Activated naive CD8-positive, alpha-beta T cell treated with anti-CD3 and anti-CD28 coated beads, Interleukin-2, amount 50 U/mL, for 24 hours (primary cell): ENCODE results near the gene ZNF341.
"Not testable (repeated sequence)": the region's sequence is repeated elsewhere in the genome, so short reads cannot be mapped to it uniquely, and the experiment has no call there.

Experiments
- ATAC-seq: fragments of 150-1000 bp; cut with Tn5 transposase; one replicate; pipeline ENCODE4 v1.10.0; 2021
- DNase-seq: peaks from one replicate; pipeline ENCODE4 v3.0.0; 2021
- H3K27ac Mint-ChIP-seq: one replicate; pipeline ENCODE4 v1.8.0; 2021; ENCODE audit warnings: mild to moderate bottlenecking, mixed read lengths
- H3K27me3 Mint-ChIP-seq: one replicate; pipeline ENCODE4 v1.8.0; 2021; ENCODE audit warnings: mixed read lengths
- H3K36me3 Mint-ChIP-seq: one replicate; pipeline ENCODE4 v1.8.0; 2021; ENCODE audit warnings: low read depth, mixed read lengths
- H3K4me1 Mint-ChIP-seq: one replicate; pipeline ENCODE4 v1.8.0; 2021; ENCODE audit warnings: mixed read lengths
- H3K4me3 Mint-ChIP-seq: one replicate; pipeline ENCODE4 v1.8.0; 2021; ENCODE audit warnings: mild to moderate bottlenecking, moderate library complexity, mixed read lengths
- H3K9me3 Mint-ChIP-seq: one replicate; pipeline ENCODE4 v1.8.0; 2021; ENCODE audit warnings: mixed read lengths

The ZNF341 gene

GRCh38 chr20:33733654-33734576 is 2.1 kb downstream of the ZNF341 start:
- no peak for DNase-seq

GRCh38 chr20:33736962-33737361 is 5.2 kb downstream of the ZNF341 start:
- Mint-ChIP-seq H3K27ac (no peak overlapping the region), H3K4me1 (peaks cover 21% of the 10 kb centered on the region), H3K27me3 (no peaks in the 10 kb centered on the region), H3K4me3 (no peak overlapping the region), H3K36me3 (peaks cover 22% of the 10 kb centered on the region), H3K9me3 (peaks cover 14% of the 10 kb centered on the region)
- ATAC-seq (no peak), DNase-seq (no peak)

More at GRCh38 chr20:33733654-33734576, 2.1 kb downstream of the ZNF341 start:
- no peaks in the 10 kb centered on the region for H3K27me3 Mint-ChIP-seq
- H3K4me1 Mint-ChIP-seq, result peaks cover 30% of the 10 kb centered on the region
- no peak overlapping the region for H3K4me3 Mint-ChIP-seq
- peaks cover 14% of the 10 kb centered on the region for H3K9me3 Mint-ChIP-seq
- H3K27ac Mint-ChIP-seq, result peak overlapping the region; percentile 4
- peaks cover 22% of the 10 kb centered on the region for H3K36me3 Mint-ChIP-seq
- ATAC-seq, result no peak

- no peaks in the 10 kb centered on the region for H3K4me1 Mint-ChIP-seq
- no peaks in the 10 kb centered on the region for H3K27me3 Mint-ChIP-seq
- H3K4me3 Mint-ChIP-seq, result no peak overlapping the region
- H3K36me3 Mint-ChIP-seq, result peaks cover 22% of the 10 kb centered on the region
- H3K27ac Mint-ChIP-seq, result no peak overlapping the region
- DNase-seq (no peak), ATAC-seq (no peak)
- H3K9me3 Mint-ChIP-seq, result peaks cover 14% of the 10 kb centered on the region
Observed at GRCh38 chr20:33739493-33739892, 7.7 kb downstream of the ZNF341 start.

GRCh38 chr20:33740189-33740588 is 8.4 kb downstream of the ZNF341 start:
- H3K4me3 Mint-ChIP-seq, result no peak overlapping the region
- no peaks in the 10 kb centered on the region for H3K4me1 Mint-ChIP-seq
- DNase-seq (no peak), ATAC-seq (no peak)
- peaks cover 22% of the 10 kb centered on the region for H3K36me3 Mint-ChIP-seq
- peaks cover 14% of the 10 kb centered on the region for H3K9me3 Mint-ChIP-seq
- H3K27ac Mint-ChIP-seq, result no peak overlapping the region
- H3K27me3 Mint-ChIP-seq, result no peaks in the 10 kb centered on the region

- Mint-ChIP-seq H3K9me3 (no peaks in the 10 kb centered on the region), H3K36me3 (peaks cover 15% of the 10 kb centered on the region), H3K27me3 (no peaks in the 10 kb centered on the region), H3K4me1 (no peaks in the 10 kb centered on the region), H3K4me3 (no peak overlapping the region), H3K27ac (no peak overlapping the region)
- DNase-seq, result no peak
- no peak for ATAC-seq
Observed at GRCh38 chr20:33744181-33744580, 12.4 kb downstream of the ZNF341 start.

- Mint-ChIP-seq H3K9me3 (no peaks in the 10 kb centered on the region), H3K4me3 (no peak overlapping the region), H3K4me1 (no peaks in the 10 kb centered on the region), H3K27ac (no peak overlapping the region), H3K36me3 (peaks cover 15% of the 10 kb centered on the region), H3K27me3 (no peaks in the 10 kb centered on the region)
- ATAC-seq (no peak), DNase-seq (no peak)
Observed at GRCh38 chr20:33744773-33745385, 13.1 kb downstream of the ZNF341 start.

GRCh38 chr20:33746325-33746998 is 14.7 kb downstream of the ZNF341 start:
- ATAC-seq (no peak), DNase-seq (no peak)
- no peak overlapping the region for H3K4me3 Mint-ChIP-seq
- H3K27ac Mint-ChIP-seq, result no peak overlapping the region
- no peaks in the 10 kb centered on the region for H3K4me1 Mint-ChIP-seq
- no peaks in the 10 kb centered on the region for H3K27me3 Mint-ChIP-seq
- no peaks in the 10 kb centered on the region for H3K9me3 Mint-ChIP-seq
- H3K36me3 Mint-ChIP-seq, result peaks cover 20% of the 10 kb centered on the region

- peaks cover 27% of the 10 kb centered on the region for H3K36me3 Mint-ChIP-seq
- no peaks in the 10 kb centered on the region for H3K9me3 Mint-ChIP-seq
Observed at GRCh38 chr20:33751775-33752174, 20.0 kb downstream of the ZNF341 start.

GRCh38 chr20:33753143-33753542 is 21.3 kb downstream of the ZNF341 start:
- Mint-ChIP-seq H3K9me3 (peaks cover 5% of the 10 kb centered on the region), H3K4me3 (no peak overlapping the region), H3K36me3 (peaks cover 30% of the 10 kb centered on the region), H3K27ac (no peak overlapping the region), H3K4me1 (peaks cover 10% of the 10 kb centered on the region), H3K27me3 (no peaks in the 10 kb centered on the region)
- ATAC-seq, result no peak
- DNase-seq, result no peak

More at GRCh38 chr20:33751775-33752174, 20.0 kb downstream of the ZNF341 start:
- ATAC-seq (no peak), DNase-seq (no peak)
- H3K4me3 Mint-ChIP-seq, result no peak overlapping the region
- no peak overlapping the region for H3K27ac Mint-ChIP-seq
- peaks cover 10% of the 10 kb centered on the region for H3K4me1 Mint-ChIP-seq
- no peaks in the 10 kb centered on the region for H3K27me3 Mint-ChIP-seq

GRCh38 chr20:33753763-33754162 is 22.0 kb downstream of the ZNF341 start:
- Mint-ChIP-seq H3K27ac (no peak overlapping the region), H3K4me1 (peaks cover 10% of the 10 kb centered on the region), H3K4me3 (no peak overlapping the region), H3K9me3 (peaks cover 5% of the 10 kb centered on the region), H3K36me3 (peaks cover 27% of the 10 kb centered on the region), H3K27me3 (no peaks in the 10 kb centered on the region)
- no peak for ATAC-seq
- DNase-seq, result no peak

- not testable (repeated sequence) for H3K4me3 Mint-ChIP-seq, H3K4me1 Mint-ChIP-seq, H3K9me3 Mint-ChIP-seq, ATAC-seq, H3K27me3 Mint-ChIP-seq, DNase-seq
- Mint-ChIP-seq H3K27ac (peak overlapping the region; percentile 42), H3K36me3 (peaks cover 22% of the 10 kb centered on the region)
Observed at GRCh38 chr20:33755936-33756490, 24.2 kb downstream of the ZNF341 start.

GRCh38 chr20:33757046-33757445 is 25.2 kb downstream of the ZNF341 start:
- no peak overlapping the region for H3K4me3 Mint-ChIP-seq
- peaks cover 19% of the 10 kb centered on the region for H3K36me3 Mint-ChIP-seq
- H3K27ac Mint-ChIP-seq, result no peak overlapping the region
- no peak for ATAC-seq
- no peaks in the 10 kb centered on the region for H3K27me3 Mint-ChIP-seq
- H3K9me3 Mint-ChIP-seq, result peaks cover 5% of the 10 kb centered on the region
- DNase-seq, result no peak
- H3K4me1 Mint-ChIP-seq, result peaks cover 10% of the 10 kb centered on the region

GRCh38 chr20:33757458-33757857 is 25.7 kb downstream of the ZNF341 start:
- peaks cover 10% of the 10 kb centered on the region for H3K4me1 Mint-ChIP-seq
- H3K4me3 Mint-ChIP-seq, result no peak overlapping the region
- no peak overlapping the region for H3K27ac Mint-ChIP-seq
- peaks cover 5% of the 10 kb centered on the region for H3K9me3 Mint-ChIP-seq
- DNase-seq, result no peak
- peaks cover 18% of the 10 kb centered on the region for H3K36me3 Mint-ChIP-seq
- no peak for ATAC-seq
- H3K27me3 Mint-ChIP-seq, result no peaks in the 10 kb centered on the region

- no peaks in the 10 kb centered on the region for H3K27me3 Mint-ChIP-seq
- ATAC-seq (no peak), DNase-seq (no peak)
- H3K4me1 Mint-ChIP-seq, result no peaks in the 10 kb centered on the region
- no peak overlapping the region for H3K4me3 Mint-ChIP-seq
- peaks cover 15% of the 10 kb centered on the region for H3K36me3 Mint-ChIP-seq
- H3K27ac Mint-ChIP-seq, result no peak overlapping the region
- peaks cover 5% of the 10 kb centered on the region for H3K9me3 Mint-ChIP-seq
Observed at GRCh38 chr20:33761698-33762250, 30.0 kb downstream of the ZNF341 start.
